ENCODE measurements around the gene CD274.

Gene CD274

DNA sequence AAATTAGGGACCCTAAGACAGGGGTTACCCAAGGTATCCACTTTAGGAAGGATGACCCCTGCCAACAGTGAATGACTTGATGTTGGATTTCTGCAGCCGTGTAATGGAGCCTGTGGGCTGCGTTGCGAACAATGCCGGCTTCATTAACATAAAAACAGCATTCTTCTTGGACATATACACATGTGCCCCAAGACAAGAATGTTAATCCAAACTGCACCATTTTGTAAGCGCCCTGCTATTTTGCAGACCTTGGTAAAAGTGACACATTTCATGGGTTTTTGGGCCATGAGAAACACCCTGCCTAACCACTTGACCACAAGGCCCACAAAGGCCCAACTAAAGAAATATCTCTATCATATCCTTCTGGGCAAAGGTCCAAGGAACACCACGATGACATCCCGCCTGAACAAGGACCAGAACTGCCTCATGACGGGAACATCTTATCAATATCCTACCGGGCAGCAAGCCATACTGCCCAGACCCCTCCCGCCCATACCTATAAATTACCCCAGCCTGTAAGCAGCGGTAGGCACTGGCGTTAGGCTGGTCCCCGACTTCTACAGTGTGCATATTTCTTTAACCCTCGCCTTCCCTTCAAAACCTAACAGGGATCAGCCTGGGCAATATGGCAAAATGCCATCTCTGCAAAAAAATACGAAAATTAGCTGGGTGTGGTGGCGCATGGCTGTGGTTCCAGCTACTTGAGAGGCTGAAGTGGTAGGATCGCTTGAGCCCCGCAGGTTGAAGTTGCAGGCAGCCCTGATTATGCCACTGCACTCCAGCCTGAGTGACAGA is 50.3 kb downstream of the CD274 start:
- no peak for DNase-seq (ENCODE audit: low spot score)

DNA sequence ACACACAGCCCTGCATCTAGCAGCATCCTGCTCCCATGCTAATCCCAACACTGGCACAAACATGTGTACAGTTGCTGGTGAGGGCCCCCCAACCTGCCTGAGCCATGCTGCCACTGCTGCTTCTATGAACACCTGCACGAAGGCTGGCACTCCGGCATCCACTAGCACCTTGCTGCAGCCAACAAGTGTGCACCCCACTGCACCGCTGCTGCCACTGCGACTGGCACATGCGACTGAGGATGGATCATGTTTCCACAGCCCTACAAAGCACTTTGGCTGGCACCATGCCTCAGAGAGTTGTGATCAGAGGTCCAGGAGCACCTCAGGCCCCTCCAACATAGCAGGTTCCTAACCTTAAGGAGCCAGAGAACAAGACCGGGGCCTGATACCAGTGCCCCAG is 52.2 kb downstream of the CD274 start:
- no peak for DNase-seq (ENCODE audit: low spot score)

DNA sequence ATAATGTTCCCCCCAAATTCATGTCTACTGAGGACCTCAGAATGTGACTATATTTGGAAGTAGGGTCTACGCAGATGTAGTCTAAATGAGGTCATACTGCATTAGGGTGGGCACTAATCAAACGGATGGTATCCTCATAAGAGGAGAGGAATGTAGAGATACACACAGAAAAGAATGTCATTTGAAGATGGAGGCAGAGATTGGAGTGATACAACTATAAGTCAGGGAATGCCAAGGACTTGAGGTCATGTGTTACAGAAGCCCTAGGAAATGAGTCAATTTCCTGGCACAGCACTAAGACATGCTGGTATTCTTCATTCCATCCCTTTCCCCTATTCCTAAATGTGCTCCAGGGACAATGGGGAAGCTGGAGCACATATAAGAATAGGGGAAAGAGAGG is 59.2 kb downstream of the CD274 start:
- DNase-seq (ENCODE audit: low spot score) = no peak

DNA sequence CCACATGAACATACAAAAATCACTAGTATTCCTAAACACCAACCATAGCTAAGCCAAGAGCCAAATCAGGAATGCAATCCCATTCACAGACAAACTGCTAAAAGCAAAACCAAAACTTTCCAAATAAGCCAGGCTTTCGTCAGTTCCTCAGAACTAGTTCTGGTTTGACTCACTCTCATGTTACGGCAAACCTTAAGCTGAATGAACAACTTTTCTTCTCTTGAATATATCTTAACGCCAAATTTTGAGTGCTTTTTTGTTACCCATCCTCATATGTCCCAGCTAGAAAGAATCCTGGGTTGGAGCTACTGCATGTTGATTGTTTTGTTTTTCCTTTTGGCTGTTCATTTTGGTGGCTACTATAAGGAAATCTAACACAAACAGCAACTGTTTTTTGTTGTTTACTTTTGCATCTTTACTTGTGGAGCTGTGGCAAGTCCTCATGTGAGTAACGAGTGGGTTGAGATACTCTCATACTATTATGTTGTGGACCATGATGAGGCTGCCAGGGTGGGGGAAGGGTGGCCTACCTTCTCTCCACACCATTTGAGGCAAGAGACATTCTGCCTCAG is 60.1 kb downstream of the CD274 start, which contains the start of gene PDCD1LG2:
Gene PDCD1LG2 (plus strand): TSS at position 172 of the 572 bp plus-strand sequence. CDS start 12,016 bp downstream, outside the sequence.
- no peak for DNase-seq (ENCODE audit: low spot score)

DNA sequence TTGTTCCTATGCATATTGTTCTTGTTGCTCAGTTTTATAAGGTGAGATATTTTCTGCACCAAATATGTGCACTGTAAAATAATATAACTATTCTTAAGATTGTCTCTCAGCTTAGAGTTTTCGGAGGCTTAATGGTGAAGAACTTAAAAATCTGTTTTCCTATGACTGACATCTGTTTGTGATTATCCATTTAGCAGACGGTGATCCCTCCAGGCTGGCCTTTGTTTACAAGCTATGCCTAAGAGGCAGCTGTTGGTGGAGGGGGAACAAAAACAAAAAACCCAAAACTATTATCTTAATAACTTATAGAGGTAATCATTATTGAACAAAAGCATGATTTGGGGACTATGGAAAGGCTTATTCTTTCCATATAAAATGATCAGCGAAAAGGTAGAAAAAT is 60.6 kb downstream of the CD274 start:
- DNase-seq (ENCODE audit: low spot score) = no peak

DNA sequence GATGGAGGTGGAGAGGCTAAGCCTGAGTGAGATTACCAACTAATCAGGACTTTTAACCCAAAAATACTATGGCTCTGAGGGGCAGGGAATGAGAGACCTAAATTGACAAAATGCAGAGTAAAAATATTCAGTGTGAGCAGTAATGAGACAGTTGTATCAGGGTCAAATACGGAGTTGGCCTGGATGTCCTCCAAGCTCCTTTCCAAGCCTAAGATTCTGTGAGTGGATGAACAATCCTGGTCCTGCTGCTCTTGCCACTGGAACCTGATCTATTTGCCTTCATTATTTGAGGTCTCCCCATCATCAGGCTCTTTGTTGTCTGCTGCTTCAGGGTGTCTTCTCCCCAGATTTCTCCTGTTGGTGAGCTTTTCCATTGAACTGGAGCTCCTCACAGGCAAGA is 61.1 kb downstream of the CD274 start:
- no peak for DNase-seq (ENCODE audit: low spot score)

DNA sequence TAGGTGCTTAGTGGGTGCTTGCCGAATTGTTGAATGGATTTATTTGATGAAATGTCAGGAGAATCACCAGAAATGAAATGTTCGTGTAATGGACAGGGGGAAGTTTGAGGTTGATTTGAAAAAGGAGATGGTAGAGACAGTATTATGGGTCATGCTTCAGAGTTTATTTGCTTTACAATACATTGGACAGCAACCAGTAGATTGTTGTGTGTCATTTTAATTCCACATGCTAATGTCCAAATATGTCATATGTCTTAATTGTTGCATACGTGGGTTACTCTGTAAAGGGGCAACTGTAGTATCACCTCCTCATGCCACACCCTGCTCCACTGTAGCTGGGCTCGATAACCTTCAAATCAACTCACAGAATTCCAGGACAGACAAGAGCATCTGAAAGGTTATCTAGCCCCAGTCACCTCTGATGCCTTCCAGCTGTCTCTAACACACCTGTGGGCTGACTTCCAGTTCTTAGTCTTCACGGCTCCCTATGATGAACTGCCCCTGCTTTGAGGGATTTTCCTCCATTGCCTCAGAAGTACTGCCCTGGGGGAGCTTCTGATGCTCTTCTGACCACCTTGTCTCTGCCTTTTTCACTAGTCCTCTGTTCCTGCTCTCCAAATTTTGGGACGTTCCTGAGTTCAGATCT is 61.7 kb downstream of the CD274 start:
- no peak for DNase-seq (ENCODE audit: low spot score)

DNA sequence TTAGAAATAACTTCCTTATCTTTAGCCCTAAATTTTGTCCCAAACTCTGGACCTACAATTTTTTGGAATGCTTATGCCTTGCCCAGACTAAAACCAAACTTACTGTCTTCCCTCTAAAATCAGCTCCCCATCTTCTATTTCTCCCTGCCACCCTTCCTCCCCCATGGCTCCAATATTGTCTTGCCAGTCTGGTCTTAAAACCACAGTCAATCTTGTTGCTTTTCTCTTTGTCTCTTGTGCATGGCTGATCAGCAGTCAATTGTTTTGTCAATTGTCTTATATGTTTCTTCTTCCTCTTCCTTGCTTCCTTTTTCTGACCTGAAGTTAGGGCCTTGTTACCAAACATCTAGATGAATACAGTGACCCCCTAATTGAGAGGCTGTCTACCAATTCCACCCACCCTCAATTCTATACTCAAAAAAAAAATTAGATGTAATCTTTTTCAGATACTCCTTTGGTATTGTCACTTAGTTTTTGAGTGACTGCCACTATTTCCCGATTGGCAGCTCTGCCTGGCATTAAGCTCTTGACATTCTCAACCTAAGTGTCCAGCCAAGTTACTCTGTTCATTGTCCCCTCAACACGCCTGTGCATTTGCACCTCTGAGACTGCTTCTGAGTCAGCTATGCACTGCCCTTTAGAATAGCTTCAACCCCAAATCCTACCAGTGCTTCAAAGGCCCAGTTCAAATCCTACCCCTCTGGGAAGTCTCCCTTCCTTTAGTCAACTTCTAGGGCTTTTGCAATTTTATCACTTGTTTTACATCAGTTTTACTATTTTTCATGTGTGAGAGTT is 62.5 kb downstream of the CD274 start:
- DNase-seq (ENCODE audit: low spot score) = no peak

DNA sequence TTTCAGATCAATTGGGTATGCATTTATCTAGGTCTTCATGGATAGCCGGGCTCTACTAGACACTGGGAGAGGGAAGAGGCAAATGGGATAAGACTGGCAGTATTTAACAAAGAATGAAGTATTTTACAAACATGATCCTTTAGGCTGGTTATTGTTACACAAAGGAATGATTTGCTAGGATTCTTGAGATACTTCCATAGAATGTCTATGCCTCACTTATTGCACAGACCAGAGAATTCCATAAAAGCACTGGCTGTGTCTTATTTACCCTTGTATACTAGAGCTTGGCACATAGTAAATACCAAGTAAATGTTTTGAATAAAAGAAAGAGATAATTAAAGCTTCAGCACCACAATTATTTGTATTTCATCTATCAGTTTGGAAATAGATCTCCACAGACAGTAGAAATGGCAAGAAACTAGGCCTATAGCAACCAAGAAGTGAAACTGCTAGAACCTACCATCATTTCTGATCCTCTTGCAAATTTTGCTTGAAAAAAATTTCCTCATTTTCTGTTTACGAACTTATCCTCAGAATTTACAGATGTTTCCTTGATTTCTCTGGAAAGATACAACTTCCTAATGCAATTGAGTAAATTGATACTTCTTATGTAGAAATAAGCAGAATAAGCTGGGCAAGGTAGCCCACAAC is 63.7 kb downstream of the CD274 start:
- DNase-seq (ENCODE audit: low spot score) = no peak

DNA sequence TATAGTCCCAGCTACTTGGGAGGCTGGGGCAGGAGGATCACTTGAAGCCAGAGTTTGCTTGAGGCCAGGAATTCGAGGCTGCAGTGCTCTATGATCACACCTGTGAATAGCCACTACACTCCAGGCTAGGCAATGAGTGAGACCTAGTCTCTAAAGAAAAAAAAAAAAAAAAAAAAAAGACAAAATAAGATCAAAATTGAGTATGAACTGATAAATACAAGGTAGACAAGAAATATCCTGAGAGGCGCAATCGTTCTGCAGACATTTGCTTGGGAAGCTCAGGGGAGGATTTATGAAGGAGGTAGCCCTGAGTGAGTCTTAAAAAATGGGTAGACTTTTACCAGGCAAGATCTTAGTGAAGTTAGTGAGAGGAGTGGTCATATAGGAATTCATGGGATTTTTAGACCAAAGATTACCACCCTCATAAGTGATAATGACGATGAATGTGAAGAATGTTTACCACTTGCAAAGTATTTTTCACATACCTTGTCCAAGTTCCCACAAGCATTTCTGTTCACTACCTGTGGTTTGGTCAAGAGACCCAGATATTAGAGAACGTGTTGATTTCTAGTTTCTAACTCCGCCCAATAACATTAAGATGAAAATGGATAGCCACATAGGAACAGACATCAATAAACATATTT is 64.4 kb downstream of the CD274 start:
- DNase-seq (ENCODE audit: low spot score) = no peak

DNA sequence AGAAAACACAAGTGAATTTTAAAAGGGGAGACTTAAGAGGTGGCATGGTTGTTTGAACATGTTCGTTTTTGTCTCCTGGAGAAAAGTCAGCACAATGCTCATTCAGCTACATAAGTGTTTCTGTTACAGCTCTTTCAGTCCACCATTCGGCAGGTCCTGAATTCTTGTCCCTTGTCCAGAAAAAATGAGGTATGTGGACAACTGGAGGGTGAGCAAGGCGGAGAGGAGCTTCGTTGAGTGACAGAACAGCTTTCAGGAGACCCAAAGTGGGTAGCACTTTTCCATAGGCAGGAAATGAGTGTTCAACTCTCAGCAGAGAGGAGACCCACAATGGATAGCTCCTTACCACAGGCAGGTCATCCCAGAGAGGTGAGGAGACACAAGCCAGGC is 64.9 kb downstream of the CD274 start:
- DNase-seq (ENCODE audit: low spot score) = no peak

DNA sequence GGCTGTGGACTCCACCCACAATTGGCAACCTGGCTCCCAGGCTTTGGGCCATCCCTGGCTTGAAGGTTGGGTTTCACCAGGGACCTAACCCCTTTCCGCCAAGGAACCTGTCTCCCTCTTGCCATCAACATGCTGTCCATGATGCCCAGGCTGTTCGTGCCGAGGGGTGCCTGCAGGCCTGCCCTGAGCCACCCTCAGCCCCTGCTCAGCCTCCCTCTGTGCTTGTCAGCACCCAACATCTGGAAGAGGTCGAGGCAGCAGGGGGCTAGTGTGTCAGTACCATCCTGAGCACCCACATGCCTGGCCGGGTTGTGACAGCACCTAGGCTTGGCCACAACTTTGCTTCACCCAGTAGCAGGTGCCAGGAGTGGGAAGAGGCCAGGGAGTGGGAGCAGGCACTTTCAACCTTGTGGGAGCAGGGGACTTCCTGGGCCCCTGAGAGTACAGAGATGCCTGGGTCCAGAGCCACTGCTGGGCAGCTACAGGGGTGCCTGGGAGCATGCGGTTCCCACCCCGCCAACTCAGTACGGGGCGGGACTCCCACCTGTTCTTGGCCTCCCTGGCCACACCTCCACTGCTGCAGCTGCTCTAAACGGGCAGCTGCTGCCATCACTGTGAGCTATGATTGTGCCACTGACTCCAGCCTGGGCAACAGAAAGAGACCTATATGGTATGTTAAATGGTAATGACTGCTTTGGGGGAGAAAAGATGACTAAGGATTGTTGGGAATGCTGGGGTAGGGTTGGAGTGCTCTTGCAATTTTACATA is 66.3 kb downstream of the CD274 start:
- no peak for DNase-seq (ENCODE audit: low spot score)

DNA sequence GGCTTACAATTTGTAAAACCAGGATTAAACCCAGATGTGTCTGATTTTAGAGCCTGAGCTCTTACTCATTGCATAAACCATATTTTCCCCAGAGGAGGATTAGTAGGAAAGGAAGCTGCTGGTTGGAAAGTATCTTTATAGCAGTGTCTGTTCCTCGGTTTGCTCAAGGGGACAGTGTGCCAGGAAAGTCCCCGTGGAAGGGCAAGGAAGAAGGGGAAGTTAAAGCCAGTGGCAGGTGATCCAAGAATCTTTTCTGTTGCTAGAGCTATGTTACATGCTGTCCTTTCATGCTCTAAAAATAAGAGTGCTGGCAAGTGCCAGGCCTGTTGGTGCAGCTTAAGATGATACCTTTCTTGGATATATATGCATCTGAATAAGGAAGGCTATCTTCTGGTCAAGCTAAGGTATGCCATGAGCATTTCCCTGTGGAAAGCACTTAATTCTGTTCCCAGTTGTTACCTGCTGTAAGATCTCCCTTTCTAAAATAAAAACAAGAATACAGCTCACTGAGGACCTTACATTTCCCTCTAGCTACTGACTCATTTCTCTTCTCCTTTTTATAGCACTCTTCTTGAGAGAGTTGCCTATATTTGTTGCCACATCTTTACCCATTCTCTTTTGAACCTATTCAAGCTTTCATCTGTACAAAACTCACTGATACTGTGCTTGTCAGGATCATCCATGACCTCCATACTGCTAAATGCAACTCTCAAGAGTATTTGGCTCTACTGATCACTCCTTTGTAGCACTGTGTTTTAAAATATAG is 68.0 kb downstream of the CD274 start:
- no peak for DNase-seq (ENCODE audit: low spot score)

DNA sequence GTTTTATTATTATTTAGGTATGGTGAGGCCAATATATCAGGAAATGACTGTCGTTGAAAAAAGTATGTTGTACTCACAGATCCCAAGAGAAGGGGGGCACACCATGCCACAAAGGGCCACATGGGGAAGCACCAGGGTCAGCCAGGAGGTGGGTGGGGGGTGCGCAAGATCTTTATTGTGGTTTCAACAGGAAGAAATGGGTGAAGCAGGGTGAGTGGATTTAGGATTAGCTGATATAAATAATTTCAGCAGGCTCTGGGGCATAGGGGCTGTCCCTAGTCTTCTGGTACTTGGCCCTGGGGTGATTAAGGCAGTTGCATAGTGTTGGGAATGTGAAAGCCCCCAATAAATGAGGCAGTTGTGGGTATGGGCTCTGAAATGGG is 68.6 kb downstream of the CD274 start:
- DNase-seq (ENCODE audit: low spot score) = no peak
